ENCODE measurements around the gene SPINK5.

Gene SPINK5

GRCh38 chr5:148063861-148064260 lies at the start of gene SPINK5:
TSS of gene SPINK5 (plus strand) at chr5:148063980. CDS start at chr5:148064045, 65 bp downstream.
- no peak for DNase-seq (ENCODE audit: extremely low spot score)
- POLR2A ChIA-PET = no interaction called here
- CTCF ChIA-PET = no interaction called here
- TF ChIP-seq ZNF384 (IDR thresholded peaks at IDR 0.05) = no peak

GRCh38 chr5:148014276-148014675 lies 49.5 kb upstream of the SPINK5 start:
- ChIA-PET CTCF (no interaction called here), POLR2A (no interaction called here)
- no peak for DNase-seq (ENCODE audit: extremely low spot score)
- TF ChIP-seq NFRKB (IDR thresholded peaks at IDR 0.05) = no peak
- no peak for TF ChIP-seq ZNF384 (IDR thresholded peaks at IDR 0.05)
- no peak for TF ChIP-seq BHLHE40 (IDR thresholded peaks at IDR 0.05; ENCODE audit: borderline replicate concordance)
- TF ChIP-seq FOXK2 (IDR thresholded peaks at IDR 0.05) = no peak
- no peak for TF ChIP-seq TARDBP (IDR thresholded peaks at IDR 0.05)

GRCh38 chr5:148020257-148020988 lies 43.4 kb upstream of the SPINK5 start:
- ChIA-PET POLR2A (no interaction called here), CTCF (no interaction called here)
- no peak for DNase-seq (ENCODE audit: extremely low spot score)
- no peak for TF ChIP-seq BHLHE40 (IDR thresholded peaks at IDR 0.05; ENCODE audit: borderline replicate concordance)
- TF ChIP-seq ELF4 (IDR thresholded peaks at IDR 0.05) = no peak

- CTCF ChIA-PET = no interaction called here
- no peak for DNase-seq (ENCODE audit: extremely low spot score)
- TF ChIP-seq TARDBP (IDR thresholded peaks at IDR 0.05) = no peak
- TF ChIP-seq BHLHE40 (IDR thresholded peaks at IDR 0.05; ENCODE audit: borderline replicate concordance) = no peak
- no peak for TF ChIP-seq PKNOX1 (IDR thresholded peaks at IDR 0.05)
- TF ChIP-seq SUZ12 (IDR thresholded peaks at IDR 0.05) = no peak
- TF ChIP-seq FOXA1 (IDR thresholded peaks at IDR 0.05) = no peak
- TF ChIP-seq LEF1 (IDR thresholded peaks at IDR 0.05; ENCODE audit: borderline replicate concordance) = no peak
- TF ChIP-seq ELF4 (IDR thresholded peaks at IDR 0.05) = no peak
- POLR2A ChIA-PET = no interaction called here
Observed at GRCh38 chr5:148027505-148027904, 36.3 kb upstream of the SPINK5 start.

- POLR2A ChIA-PET = no interaction called here
- CTCF ChIA-PET = no interaction called here
- no peak for DNase-seq (ENCODE audit: extremely low spot score)
- TF ChIP-seq SP1 (IDR thresholded peaks at IDR 0.05) (no peak), PKNOX1 (IDR thresholded peaks at IDR 0.05) (no peak), ZNF384 (IDR thresholded peaks at IDR 0.05) (no peak)
Observed at GRCh38 chr5:148029131-148029530, 34.6 kb upstream of the SPINK5 start.

- CTCF ChIA-PET = no interaction called here
- POLR2A ChIA-PET = no interaction called here
- no peak for TF ChIP-seq SUZ12 (IDR thresholded peaks at IDR 0.05)
- no peak for TF ChIP-seq LEF1 (IDR thresholded peaks at IDR 0.05; ENCODE audit: borderline replicate concordance)
- no peak for TF ChIP-seq TARDBP (IDR thresholded peaks at IDR 0.05)
- TF ChIP-seq PKNOX1 (IDR thresholded peaks at IDR 0.05) = no peak
- no peak for TF ChIP-seq FOXK2 (IDR thresholded peaks at IDR 0.05)
- no peak for TF ChIP-seq HDGF (IDR thresholded peaks at IDR 0.05; ENCODE audit: borderline replicate concordance)
- no peak for TF ChIP-seq FOXA1 (IDR thresholded peaks at IDR 0.05)
- TF ChIP-seq NFRKB (IDR thresholded peaks at IDR 0.05) = no peak
- no peak for TF ChIP-seq ARNT (IDR thresholded peaks at IDR 0.05)
- no peak for TF ChIP-seq FOXM1 (IDR thresholded peaks at IDR 0.05; ENCODE audit: borderline replicate concordance)
- TF ChIP-seq BHLHE40 (IDR thresholded peaks at IDR 0.05; ENCODE audit: borderline replicate concordance) = no peak
- no peak for TF ChIP-seq SP1 (IDR thresholded peaks at IDR 0.05)
- no peak for TF ChIP-seq CTBP1 (IDR thresholded peaks at IDR 0.05; ENCODE audit: borderline replicate concordance)
- no peak for TF ChIP-seq L3MBTL2 (conservative IDR thresholded peaks at IDR 0.05)
- TF ChIP-seq ELF4 (IDR thresholded peaks at IDR 0.05) = no peak
- TF ChIP-seq ZNF384 (IDR thresholded peaks at IDR 0.05) = no peak
- DNase-seq (ENCODE audit: extremely low spot score) = no peak
Observed at GRCh38 chr5:148033134-148033533, 30.6 kb upstream of the SPINK5 start.

GRCh38 chr5:148035676-148036075 lies 28.1 kb upstream of the SPINK5 start:
- CTCF ChIA-PET = interaction anchor here (0.6 kb wide), 1 partner anchor 60 kb away, joined by 3 read pairs; no protein-coding TSS in a partner anchor
- POLR2A ChIA-PET = no interaction called here
- no peak for DNase-seq (ENCODE audit: extremely low spot score)
- no peak for TF ChIP-seq CTBP1 (IDR thresholded peaks at IDR 0.05; ENCODE audit: borderline replicate concordance)
- TF ChIP-seq SUZ12 (IDR thresholded peaks at IDR 0.05) = no peak

GRCh38 chr5:148042881-148043280 lies 20.9 kb upstream of the SPINK5 start:
- POLR2A ChIA-PET = no interaction called here
- CTCF ChIA-PET = no interaction called here

More at GRCh38 chr5:148042881-148043280, 20.9 kb upstream of the SPINK5 start:
- DNase-seq (ENCODE audit: extremely low spot score) = no peak
- no peak for TF ChIP-seq BHLHE40 (IDR thresholded peaks at IDR 0.05; ENCODE audit: borderline replicate concordance)
- no peak for TF ChIP-seq LEF1 (IDR thresholded peaks at IDR 0.05; ENCODE audit: borderline replicate concordance)
- no peak for TF ChIP-seq PKNOX1 (IDR thresholded peaks at IDR 0.05)
- no peak for TF ChIP-seq ARNT (IDR thresholded peaks at IDR 0.05)
- TF ChIP-seq CTBP1 (IDR thresholded peaks at IDR 0.05; ENCODE audit: borderline replicate concordance) = no peak
- no peak for TF ChIP-seq HDGF (IDR thresholded peaks at IDR 0.05; ENCODE audit: borderline replicate concordance)
- TF ChIP-seq FOXK2 (IDR thresholded peaks at IDR 0.05) = no peak
- no peak for TF ChIP-seq NFRKB (IDR thresholded peaks at IDR 0.05)
